Ishikawa (cell line): ENCODE data around the gene DCAF17.

ENCODE experiments used
- CEBPB ChIP-seq: IDR thresholded peaks from 2 replicates; pipeline ENCODE4 v1.6.1; 2012
- EGR1 ChIP-seq: IDR thresholded peaks from 2 replicates; pipeline ENCODE4 v1.6.1; 2012
- EP300 ChIP-seq: IDR thresholded peaks from 2 replicates; pipeline ENCODE4 v1.6.1; 2012; ENCODE audit warnings: borderline replicate concordance
- FOXM1 ChIP-seq: IDR thresholded peaks from 2 replicates; pipeline ENCODE4 v1.6.1; 2012; ENCODE audit warnings: low read depth, borderline replicate concordance
- RAD21 ChIP-seq: IDR thresholded peaks from 2 replicates; pipeline ENCODE4 v1.6.1; 2012; ENCODE audit warnings: low read depth
- TAF1 ChIP-seq: IDR thresholded peaks from 2 replicates; pipeline ENCODE4 v1.6.1; 2012; ENCODE audit warnings: low read depth, mild to moderate bottlenecking
- TCF12 ChIP-seq: IDR thresholded peaks from 2 replicates; pipeline ENCODE4 v1.6.1; 2012; ENCODE audit warnings: low read depth
- TEAD4 ChIP-seq: IDR thresholded peaks from 2 replicates; pipeline ENCODE4 v1.6.1; 2012
- YY1 ChIP-seq: IDR thresholded peaks from 2 replicates; pipeline ENCODE4 v1.6.1; 2012; ENCODE audit warnings: low read depth
- ZBTB7A ChIP-seq: IDR thresholded peaks from 2 replicates; pipeline ENCODE4 v1.6.1; 2012; ENCODE audit warnings: low read depth
- TF ChIP-seq, protein P1 (sequence below): IDR thresholded peaks from 2 replicates; pipeline ENCODE4 v1.6.1; 2012; ENCODE audit warnings: low read depth, mild to moderate bottlenecking
- TF ChIP-seq, protein P2 (sequence below): IDR thresholded peaks from 2 replicates; pipeline ENCODE4 v1.6.1; 2012
- TF ChIP-seq, protein P3 (sequence below): IDR thresholded peaks from 2 replicates; pipeline ENCODE4 v1.6.1; 2012

DNA sequence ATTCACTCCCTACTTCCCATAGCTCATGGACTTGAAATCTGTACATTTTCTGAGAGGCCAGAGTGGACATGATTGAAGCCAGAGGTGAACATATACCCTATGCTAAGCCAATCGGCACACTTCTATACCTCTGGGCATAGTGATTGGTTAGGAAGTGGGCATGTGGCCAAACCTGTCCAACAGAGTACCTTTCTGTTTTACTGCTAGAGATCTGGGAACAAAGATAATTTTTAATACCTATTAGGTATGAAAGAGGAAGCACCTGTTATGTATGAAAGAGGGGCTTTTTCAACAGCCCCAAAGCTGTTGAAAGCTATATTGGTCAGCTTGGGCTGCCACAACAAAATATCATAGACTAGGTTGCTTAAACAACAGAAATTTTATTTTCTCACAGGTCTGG, 28.0 kb upstream of the DCAF17 start:
- TF ChIP-seq EP300 (no peak), RAD21 (no peak), EGR1 (no peak), TEAD4 (no peak), CEBPB (no peak), YY1 (no peak), FOXM1 (no peak), ZBTB7A (no peak), TCF12 (no peak), TAF1 (no peak)
- TF ChIP-seq, protein P1, sequence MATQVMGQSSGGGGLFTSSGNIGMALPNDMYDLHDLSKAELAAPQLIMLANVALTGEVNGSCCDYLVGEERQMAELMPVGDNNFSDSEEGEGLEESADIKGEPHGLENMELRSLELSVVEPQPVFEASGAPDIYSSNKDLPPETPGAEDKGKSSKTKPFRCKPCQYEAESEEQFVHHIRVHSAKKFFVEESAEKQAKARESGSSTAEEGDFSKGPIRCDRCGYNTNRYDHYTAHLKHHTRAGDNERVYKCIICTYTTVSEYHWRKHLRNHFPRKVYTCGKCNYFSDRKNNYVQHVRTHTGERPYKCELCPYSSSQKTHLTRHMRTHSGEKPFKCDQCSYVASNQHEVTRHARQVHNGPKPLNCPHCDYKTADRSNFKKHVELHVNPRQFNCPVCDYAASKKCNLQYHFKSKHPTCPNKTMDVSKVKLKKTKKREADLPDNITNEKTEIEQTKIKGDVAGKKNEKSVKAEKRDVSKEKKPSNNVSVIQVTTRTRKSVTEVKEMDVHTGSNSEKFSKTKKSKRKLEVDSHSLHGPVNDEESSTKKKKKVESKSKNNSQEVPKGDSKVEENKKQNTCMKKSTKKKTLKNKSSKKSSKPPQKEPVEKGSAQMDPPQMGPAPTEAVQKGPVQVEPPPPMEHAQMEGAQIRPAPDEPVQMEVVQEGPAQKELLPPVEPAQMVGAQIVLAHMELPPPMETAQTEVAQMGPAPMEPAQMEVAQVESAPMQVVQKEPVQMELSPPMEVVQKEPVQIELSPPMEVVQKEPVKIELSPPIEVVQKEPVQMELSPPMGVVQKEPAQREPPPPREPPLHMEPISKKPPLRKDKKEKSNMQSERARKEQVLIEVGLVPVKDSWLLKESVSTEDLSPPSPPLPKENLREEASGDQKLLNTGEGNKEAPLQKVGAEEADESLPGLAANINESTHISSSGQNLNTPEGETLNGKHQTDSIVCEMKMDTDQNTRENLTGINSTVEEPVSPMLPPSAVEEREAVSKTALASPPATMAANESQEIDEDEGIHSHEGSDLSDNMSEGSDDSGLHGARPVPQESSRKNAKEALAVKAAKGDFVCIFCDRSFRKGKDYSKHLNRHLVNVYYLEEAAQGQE: no peak
- TF ChIP-seq, protein P2, sequence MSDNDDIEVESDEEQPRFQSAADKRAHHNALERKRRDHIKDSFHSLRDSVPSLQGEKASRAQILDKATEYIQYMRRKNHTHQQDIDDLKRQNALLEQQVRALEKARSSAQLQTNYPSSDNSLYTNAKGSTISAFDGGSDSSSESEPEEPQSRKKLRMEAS: no peak
- TF ChIP-seq, protein P3, sequence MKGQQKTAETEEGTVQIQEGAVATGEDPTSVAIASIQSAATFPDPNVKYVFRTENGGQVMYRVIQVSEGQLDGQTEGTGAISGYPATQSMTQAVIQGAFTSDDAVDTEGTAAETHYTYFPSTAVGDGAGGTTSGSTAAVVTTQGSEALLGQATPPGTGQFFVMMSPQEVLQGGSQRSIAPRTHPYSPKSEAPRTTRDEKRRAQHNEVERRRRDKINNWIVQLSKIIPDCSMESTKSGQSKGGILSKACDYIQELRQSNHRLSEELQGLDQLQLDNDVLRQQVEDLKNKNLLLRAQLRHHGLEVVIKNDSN: no peak
